Measurements from ENCODE around the gene COL27A1.

The COL27A1 gene

GRCh38 chr9:114351932-114352331 lies 196.6 kb downstream of the COL27A1 start:
- Histone ChIP-seq H3K4me1 (no peaks in the 10 kb centered on the region), H2AFZ (no peak overlapping the region), H3K4me3 (ENCODE audit: low read depth, low read length) (no peak overlapping the region), H3K79me2 (no peaks in the 10 kb centered on the region), H3K9ac (no peak overlapping the region), H3K4me2 (ENCODE audit: low read length) (no peak overlapping the region), H3K9me3 (ENCODE audit: control insufficient read depth, low read length) (no peaks in the 10 kb centered on the region), H3K27ac (no peak overlapping the region), H3K36me3 (ENCODE audit: control insufficient read depth, insufficient read depth, low read length) (no peaks in the 10 kb centered on the region), H3K27me3 (ENCODE audit: control insufficient read depth, insufficient read depth, low read length) (no peaks in the 10 kb centered on the region)
- no peak for TF ChIP-seq CTCF (IDR thresholded peaks at IDR 0.05)

- no peak for TF ChIP-seq CTCF (IDR thresholded peaks at IDR 0.05)
- Histone ChIP-seq H3K79me2 (no peaks in the 10 kb centered on the region), H3K4me1 (no peaks in the 10 kb centered on the region), H2AFZ (no peak overlapping the region), H3K4me2 (ENCODE audit: low read length) (no peak overlapping the region), H3K4me3 (ENCODE audit: low read depth, low read length) (no peak overlapping the region), H3K27ac (no peak overlapping the region), H3K27me3 (ENCODE audit: control insufficient read depth, insufficient read depth, low read length) (no peaks in the 10 kb centered on the region), H3K9ac (no peak overlapping the region), H3K36me3 (ENCODE audit: control insufficient read depth, insufficient read depth, low read length) (no peaks in the 10 kb centered on the region), H3K9me3 (ENCODE audit: control insufficient read depth, low read length) (no peaks in the 10 kb centered on the region)
Observed at GRCh38 chr9:114355821-114356220, 200.5 kb downstream of the COL27A1 start.

- H3K4me1 ChIP-seq: no peaks in the 10 kb centered on the region
- H3K4me2 ChIP-seq (ENCODE audit: low read length): no peak overlapping the region
- no peak overlapping the region for H3K27ac ChIP-seq
- no peak overlapping the region for H2AFZ ChIP-seq
- no peak overlapping the region for H3K9ac ChIP-seq
- H3K36me3 ChIP-seq (ENCODE audit: control insufficient read depth, insufficient read depth, low read length): no peaks in the 10 kb centered on the region
- no peak for TF ChIP-seq CTCF (IDR thresholded peaks at IDR 0.05)
- no peaks in the 10 kb centered on the region for H3K27me3 ChIP-seq (ENCODE audit: control insufficient read depth, insufficient read depth, low read length)
- H3K79me2 ChIP-seq: no peaks in the 10 kb centered on the region
- no peaks in the 10 kb centered on the region for H3K9me3 ChIP-seq (ENCODE audit: control insufficient read depth, low read length)
- H3K4me3 ChIP-seq (ENCODE audit: low read depth, low read length): no peak overlapping the region
Observed at GRCh38 chr9:114356792-114357191, 201.5 kb downstream of the COL27A1 start.

- Histone ChIP-seq H3K36me3 (ENCODE audit: control insufficient read depth, insufficient read depth, low read length) (no peaks in the 10 kb centered on the region), H3K27ac (no peak overlapping the region)
Observed at GRCh38 chr9:114357360-114357759, 202.0 kb downstream of the COL27A1 start.

More at GRCh38 chr9:114357360-114357759, 202.0 kb downstream of the COL27A1 start:
- no peak overlapping the region for H3K4me3 ChIP-seq (ENCODE audit: low read depth, low read length)
- no peak overlapping the region for H3K9ac ChIP-seq
- H3K4me2 ChIP-seq (ENCODE audit: low read length): no peak overlapping the region
- H3K27me3 ChIP-seq (ENCODE audit: control insufficient read depth, insufficient read depth, low read length): no peaks in the 10 kb centered on the region
- H3K9me3 ChIP-seq (ENCODE audit: control insufficient read depth, low read length): no peaks in the 10 kb centered on the region
- TF ChIP-seq CTCF (IDR thresholded peaks at IDR 0.05): no peak
- no peak overlapping the region for H2AFZ ChIP-seq
- no peaks in the 10 kb centered on the region for H3K79me2 ChIP-seq
- no peaks in the 10 kb centered on the region for H3K4me1 ChIP-seq

Measured in parathyroid adenoma (tissue), 2 donors.